ENCODE data around the gene TFR2.

The TFR2 gene

DNA sequence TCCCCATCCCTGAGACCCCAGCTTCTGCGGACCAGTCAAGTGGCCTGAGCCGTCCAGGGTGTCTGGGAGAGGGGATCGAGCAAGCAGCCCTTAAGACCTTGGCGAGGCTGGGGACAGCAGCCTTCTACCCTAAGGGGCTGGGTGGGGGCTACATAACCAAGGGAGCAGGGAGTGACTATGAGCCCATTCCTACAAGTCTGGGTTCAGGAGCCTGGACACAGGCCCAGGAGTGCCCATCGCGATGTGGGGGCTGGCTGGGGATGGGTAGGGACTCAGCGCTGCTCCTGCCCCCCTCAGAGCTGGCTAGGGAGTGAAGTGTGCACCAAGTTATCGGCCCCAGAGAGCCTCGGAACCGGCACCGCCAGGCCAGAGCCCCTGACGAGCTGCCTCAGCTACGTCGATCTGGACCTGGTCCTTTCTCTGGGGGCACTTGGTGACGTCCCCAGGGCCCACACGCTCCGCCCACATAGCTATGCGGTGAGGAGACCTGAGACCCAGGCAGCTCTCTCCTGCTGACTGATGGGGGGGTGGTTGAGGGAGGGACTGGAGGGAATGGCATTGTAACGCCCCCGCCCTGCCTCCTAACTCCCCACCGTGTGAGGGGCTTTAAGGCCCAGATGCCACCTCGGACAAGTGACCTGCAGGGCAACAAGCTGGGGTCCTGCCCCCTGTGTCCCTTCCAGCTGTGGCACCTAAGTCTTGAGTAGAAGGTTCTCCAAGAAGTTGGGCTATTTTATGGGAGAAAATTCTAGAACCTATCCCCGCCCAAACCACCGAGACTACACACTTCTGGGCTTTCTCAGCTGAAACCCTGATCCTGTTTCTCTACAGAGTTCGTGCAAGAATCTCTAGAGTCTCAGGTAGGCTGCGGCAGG is 70.2 kb downstream of the TFR2 start:
- DNase-seq, result no peak

Measured in activated naive CD4-positive, alpha-beta T cell treated with anti-CD3 and anti-CD28 coated beads, Interleukin-2, amount 50 U/mL, for 16 hours (primary cell).